ENCODE data around the gene CDH24. TPM values are rescaled to one million over a fixed set of nuclear protein-coding genes. Genes with fewer than 3 reads are reported as not detected.

Gene CDH24
- total RNA-seq, 2 experiments from 2014 or later, result 1.6 to 1.8 TPM

DNA sequence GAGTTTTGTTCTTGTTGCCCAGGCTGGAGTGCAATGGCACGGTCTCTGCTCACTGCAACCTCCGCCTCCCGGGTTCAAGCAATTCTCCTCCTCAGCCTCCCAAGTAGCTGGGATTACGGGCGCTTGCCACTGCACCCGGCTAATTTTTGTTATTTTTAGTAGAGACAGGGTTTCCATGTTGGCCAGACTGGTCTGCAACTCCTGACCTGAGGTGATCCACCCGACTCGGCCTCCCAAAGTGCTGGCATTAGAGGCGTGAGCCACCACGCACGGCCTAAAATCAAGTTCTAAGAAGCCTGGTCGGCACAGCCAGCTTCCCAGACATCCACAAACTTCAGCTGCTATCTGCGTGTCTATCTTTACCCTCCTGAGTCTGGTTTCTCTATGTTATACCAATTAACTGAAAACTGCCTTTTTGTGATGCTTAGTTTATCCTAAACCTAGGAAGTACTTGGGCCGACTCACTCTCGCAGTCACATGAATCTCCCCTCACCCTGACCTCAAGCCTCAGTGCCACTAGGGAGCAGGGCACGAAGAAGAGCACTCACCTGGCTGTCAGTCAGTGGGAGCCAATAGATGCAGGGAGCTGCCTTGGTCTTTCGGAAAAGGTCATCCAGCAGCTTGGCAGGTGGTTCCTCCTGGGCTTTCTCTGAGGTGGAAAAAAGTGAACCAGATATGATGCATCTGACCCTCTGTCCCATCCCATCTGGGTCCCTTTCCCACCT, 3.4 kb upstream of the CDH24 start:
- no peak for ATAC-seq
- Mint-ChIP-seq H3K36me3 (ENCODE audit: low read depth) (peaks cover 57% of the 10 kb centered on the region), H3K4me1 (ENCODE audit: low read depth) (peaks cover 18% of the 10 kb centered on the region), H3K4me3 (no peak overlapping the region), H3K27ac (no peak overlapping the region), H3K9me3 (ENCODE audit: insufficient read depth) (no peaks in the 10 kb centered on the region), H3K27me3 (ENCODE audit: low read depth) (peaks cover 9% of the 10 kb centered on the region)
- POLR2A ChIA-PET, result interaction anchor here (0.6 to 2.7 kb wide), 4 partner anchors 11 to 112 kb away, joined by 3 to 10 read pairs (median 4); partner anchors contain the start of gene ACIN1
- no peak for DNase-seq
- CTCF ChIA-PET, result interaction anchor here (1.0 to 17.4 kb wide), 7 partner anchors 8 to 89 kb away, joined by 3 to 489 read pairs (median 54); partner anchors contain the start of gene AJUBA

DNA sequence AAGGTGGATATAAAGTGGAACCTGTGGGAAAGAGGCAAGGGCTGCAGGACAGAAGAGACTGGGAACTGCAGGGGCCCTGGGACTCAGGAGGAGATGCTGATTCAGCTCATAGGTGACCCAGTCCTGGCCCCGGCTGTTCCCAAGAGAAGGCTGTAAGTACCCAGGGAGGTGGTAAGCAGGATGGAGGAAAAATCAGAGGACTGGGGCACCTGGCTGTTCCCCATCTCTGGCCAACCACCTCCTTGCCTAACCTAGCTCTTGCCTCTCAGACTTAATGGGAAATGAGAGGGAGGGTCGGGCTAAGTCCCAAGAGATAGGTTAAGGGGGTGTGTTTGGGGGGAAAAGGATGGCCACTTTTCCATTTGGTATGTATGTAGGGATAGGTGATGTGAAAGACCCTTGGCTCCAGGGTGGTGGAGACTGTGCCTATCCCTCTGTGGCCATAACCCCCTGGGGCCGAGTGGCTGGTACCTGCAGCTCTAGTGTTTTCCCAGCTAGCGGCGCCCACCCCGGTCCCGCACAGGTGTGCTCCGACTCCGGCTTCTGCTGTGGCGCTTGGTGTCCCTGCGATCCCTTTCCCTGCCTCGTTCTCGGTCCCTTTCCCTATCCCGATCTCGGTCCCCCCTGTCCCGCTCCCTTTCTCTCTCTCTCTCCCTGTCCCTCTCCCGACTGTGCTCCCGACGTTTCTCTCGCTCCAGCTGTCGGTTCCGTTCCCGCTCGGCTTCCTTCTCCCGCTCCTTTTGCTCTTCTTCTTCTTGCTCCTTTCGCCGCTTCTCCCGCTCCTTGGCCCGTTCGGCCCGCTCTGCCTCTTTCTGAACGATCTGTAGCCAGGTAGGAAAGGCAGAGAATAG, 1.6 kb upstream of the CDH24 start:
- CTCF ChIA-PET, result interaction anchor here (0.9 to 17.4 kb wide), 35 partner anchors 9 to 489 kb away, joined by 3 to 489 read pairs (median 7); partner anchors contain the start of genes ACIN1, AJUBA, C14orf119 and PABPN1
- peaks cover 44% of the 10 kb centered on the region for H3K36me3 Mint-ChIP-seq (ENCODE audit: low read depth)
- H3K27ac Mint-ChIP-seq, result no peak overlapping the region
- H3K9me3 Mint-ChIP-seq (ENCODE audit: insufficient read depth), result no peaks in the 10 kb centered on the region
- H3K4me3 Mint-ChIP-seq, result no peak overlapping the region
- no peak for DNase-seq
- peaks cover 18% of the 10 kb centered on the region for H3K4me1 Mint-ChIP-seq (ENCODE audit: low read depth)
- no peak for ATAC-seq
- POLR2A ChIA-PET, result interaction anchor here (0.6 to 1.3 kb wide), 5 partner anchors 10 to 247 kb away, joined by 3 to 9 read pairs (median 5); partner anchors contain the start of genes ACIN1 and C14orf119
- H3K27me3 Mint-ChIP-seq (ENCODE audit: low read depth), result peaks cover 9% of the 10 kb centered on the region

DNA sequence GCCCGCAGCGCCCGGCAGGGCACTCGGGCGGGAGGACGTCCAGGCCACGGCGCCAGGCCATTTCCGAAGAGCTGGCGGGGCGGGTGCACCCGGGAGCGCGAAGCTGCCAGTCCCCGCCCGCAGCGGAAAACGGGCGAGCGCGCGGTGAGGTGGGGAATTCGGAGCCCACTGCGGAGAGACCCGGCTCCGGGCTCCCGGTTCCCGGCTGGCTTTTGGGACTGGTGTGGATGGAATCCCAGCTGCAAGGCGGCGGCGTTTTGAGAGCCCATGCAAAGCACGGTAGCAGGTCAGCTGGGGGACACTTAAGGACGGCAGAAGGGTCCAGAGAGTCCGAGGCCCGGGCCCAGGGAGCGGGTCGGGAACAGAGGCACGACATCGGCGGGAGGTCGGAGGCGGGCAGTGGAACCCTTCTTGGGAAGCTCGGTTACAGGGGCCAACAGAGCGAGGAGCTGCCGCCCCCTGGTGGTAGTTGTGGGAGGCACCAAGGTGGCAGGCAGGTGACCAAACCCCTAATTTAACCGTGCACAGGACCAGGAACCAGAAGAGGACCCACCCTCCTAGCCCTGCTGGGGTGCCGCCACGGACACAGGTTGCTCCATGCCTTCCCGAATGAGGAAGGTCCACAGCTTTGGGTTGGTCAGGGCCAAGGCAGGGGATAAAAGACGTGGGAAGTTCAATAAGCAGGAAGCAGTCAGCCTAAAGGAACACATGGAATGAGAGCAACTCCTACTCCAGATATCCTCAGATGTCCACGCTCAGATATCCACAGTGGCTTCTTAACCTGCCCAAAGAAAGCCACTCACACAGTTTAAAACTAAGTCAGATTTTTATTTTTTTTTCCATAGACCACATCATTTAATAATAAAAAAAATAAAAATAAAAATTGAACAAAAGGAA, 685 bp upstream of the CDH24 start:
- Mint-ChIP-seq H3K4me3 (peak overlapping the region; percentile 83), H3K27me3 (ENCODE audit: low read depth) (peaks cover 9% of the 10 kb centered on the region), H3K4me1 (ENCODE audit: low read depth) (peaks cover 18% of the 10 kb centered on the region), H3K27ac (peak overlapping the region; percentile 34), H3K9me3 (ENCODE audit: insufficient read depth) (no peaks in the 10 kb centered on the region), H3K36me3 (ENCODE audit: low read depth) (peaks cover 36% of the 10 kb centered on the region)
- DNase-seq (peak; percentile 91), ATAC-seq (peak; percentile 76)
- ChIA-PET CTCF (interaction anchor here (0.6 to 17.4 kb wide), 49 partner anchors 10 to 1183 kb away, joined by 3 to 489 read pairs (median 5); partner anchors contain the start of genes ACIN1, AJUBA, C14orf119 and PABPN1), POLR2A (interaction anchor here (0.6 to 1.3 kb wide), 6 partner anchors 11 to 248 kb away, joined by 3 to 9 read pairs (median 4); partner anchors contain the start of genes ACIN1 and C14orf119)

GRCh38 chr14:23056145-23056955, 970 bp downstream of the CDH24 start:
- CTCF ChIA-PET, result interaction anchor here (0.8 to 17.4 kb wide), 16 partner anchors 9 to 486 kb away, joined by 3 to 489 read pairs (median 8); partner anchors contain the start of genes ACIN1, AJUBA and C14orf119
- POLR2A ChIA-PET, result no interaction called here
- Mint-ChIP-seq H3K4me1 (ENCODE audit: low read depth) (peaks cover 18% of the 10 kb centered on the region), H3K9me3 (ENCODE audit: insufficient read depth) (no peaks in the 10 kb centered on the region), H3K36me3 (ENCODE audit: low read depth) (peaks cover 24% of the 10 kb centered on the region), H3K27ac (peak overlapping the region; percentile 8), H3K27me3 (ENCODE audit: low read depth) (peaks cover 9% of the 10 kb centered on the region), H3K4me3 (peak overlapping the region; percentile 70)
- DNase-seq (peak; percentile 81), ATAC-seq (peak; percentile 66)

GRCh38 chr14:23055621-23056144, 1.6 kb downstream of the CDH24 start:
- no peak for ATAC-seq
- POLR2A ChIA-PET, result no interaction called here
- H3K4me3 Mint-ChIP-seq, result no peak overlapping the region
- peaks cover 18% of the 10 kb centered on the region for H3K4me1 Mint-ChIP-seq (ENCODE audit: low read depth)
- no peaks in the 10 kb centered on the region for H3K9me3 Mint-ChIP-seq (ENCODE audit: insufficient read depth)
- peaks cover 18% of the 10 kb centered on the region for H3K36me3 Mint-ChIP-seq (ENCODE audit: low read depth)
- H3K27me3 Mint-ChIP-seq (ENCODE audit: low read depth), result peaks cover 9% of the 10 kb centered on the region
- no peak for DNase-seq
- CTCF ChIA-PET, result interaction anchor here (0.8 to 17.4 kb wide), 14 partner anchors 13 to 99 kb away, joined by 3 to 489 read pairs (median 5); partner anchors contain the start of genes ACIN1, AJUBA, C14orf119 and HAUS4
- no peak overlapping the region for H3K27ac Mint-ChIP-seq

DNA sequence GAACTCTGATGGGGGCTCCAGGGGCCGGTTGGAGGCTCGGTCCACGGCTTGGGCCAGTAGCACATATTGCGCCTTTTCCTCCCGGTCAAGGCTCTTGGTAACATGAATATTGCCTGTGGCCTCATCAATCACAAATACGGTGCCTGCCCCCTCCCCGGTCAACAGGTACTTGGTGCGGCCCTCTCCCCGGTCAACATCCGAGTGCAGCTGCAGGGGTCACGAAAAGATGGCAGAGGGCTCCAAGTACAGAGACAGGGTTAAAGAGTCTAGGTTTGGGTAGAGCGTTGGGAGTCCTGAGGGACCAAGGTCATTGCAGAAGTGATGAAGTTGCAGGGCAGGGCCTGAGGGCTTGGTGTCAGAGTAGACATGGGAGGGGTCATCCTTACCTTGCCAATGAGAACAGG, 2.2 kb downstream of the CDH24 start:
- CTCF ChIA-PET, result interaction anchor here (0.8 to 17.4 kb wide), 15 partner anchors 13 to 98 kb away, joined by 3 to 489 read pairs (median 5); partner anchors contain the start of genes ACIN1, AJUBA, C14orf119 and HAUS4
- POLR2A ChIA-PET, result no interaction called here
- Mint-ChIP-seq H3K4me1 (ENCODE audit: low read depth) (peaks cover 18% of the 10 kb centered on the region), H3K36me3 (ENCODE audit: low read depth) (peaks cover 16% of the 10 kb centered on the region), H3K27ac (no peak overlapping the region), H3K27me3 (ENCODE audit: low read depth) (peaks cover 9% of the 10 kb centered on the region), H3K9me3 (ENCODE audit: insufficient read depth) (no peaks in the 10 kb centered on the region), H3K4me3 (no peak overlapping the region)
- DNase-seq, result no peak
- no peak for ATAC-seq

DNA sequence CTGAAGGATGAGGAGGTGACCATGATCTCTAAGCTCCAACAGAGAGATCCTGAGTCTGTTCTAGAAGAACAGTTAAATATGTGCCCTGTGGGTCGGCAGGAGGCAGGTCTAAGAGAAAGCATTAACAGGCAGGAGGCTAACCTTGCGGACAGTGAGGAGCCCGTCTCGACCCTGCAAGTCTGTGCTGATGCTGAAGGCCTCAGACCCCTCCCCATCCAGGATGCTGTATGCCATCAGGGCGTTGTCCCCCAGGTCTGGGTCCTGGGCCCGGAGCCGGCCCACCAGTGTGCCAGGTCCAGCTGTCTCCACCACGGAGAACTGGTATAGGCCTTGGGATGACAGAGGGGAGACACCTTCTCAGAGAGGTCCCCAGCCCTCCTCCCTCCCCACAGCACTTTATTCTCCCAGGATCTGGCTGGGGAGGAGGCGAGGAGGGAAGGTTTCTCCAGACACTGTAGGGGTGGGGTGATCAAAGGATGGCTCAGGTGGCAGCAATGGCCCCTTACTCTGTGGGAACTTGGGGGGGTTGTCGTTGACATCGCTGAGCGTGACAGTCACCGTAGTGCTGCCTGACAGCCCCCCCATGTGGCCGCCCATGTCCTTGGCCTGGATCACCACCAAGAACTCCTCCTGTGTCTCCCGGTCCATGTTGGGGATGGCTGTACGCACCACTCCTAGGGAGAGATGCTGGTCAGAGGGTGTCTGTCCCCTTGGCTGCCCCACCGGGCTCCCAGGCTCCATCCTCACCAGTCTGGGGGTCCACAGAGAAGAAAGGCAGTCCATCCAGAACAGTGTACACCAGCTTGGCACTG, 3.1 kb downstream of the CDH24 start:
- no peak overlapping the region for H3K4me3 Mint-ChIP-seq
- H3K36me3 Mint-ChIP-seq (ENCODE audit: low read depth), result peaks cover 9% of the 10 kb centered on the region
- peak; percentile 54 for DNase-seq
- peaks cover 18% of the 10 kb centered on the region for H3K4me1 Mint-ChIP-seq (ENCODE audit: low read depth)
- H3K27me3 Mint-ChIP-seq (ENCODE audit: low read depth), result peaks cover 9% of the 10 kb centered on the region
- POLR2A ChIA-PET, result no interaction called here
- ATAC-seq, result no peak
- no peaks in the 10 kb centered on the region for H3K9me3 Mint-ChIP-seq (ENCODE audit: insufficient read depth)
- H3K27ac Mint-ChIP-seq, result no peak overlapping the region
- CTCF ChIA-PET, result interaction anchor here (1.1 to 17.4 kb wide), 9 partner anchors 14 to 98 kb away, joined by 3 to 489 read pairs (median 32); partner anchors contain the start of genes AJUBA and HAUS4

DNA sequence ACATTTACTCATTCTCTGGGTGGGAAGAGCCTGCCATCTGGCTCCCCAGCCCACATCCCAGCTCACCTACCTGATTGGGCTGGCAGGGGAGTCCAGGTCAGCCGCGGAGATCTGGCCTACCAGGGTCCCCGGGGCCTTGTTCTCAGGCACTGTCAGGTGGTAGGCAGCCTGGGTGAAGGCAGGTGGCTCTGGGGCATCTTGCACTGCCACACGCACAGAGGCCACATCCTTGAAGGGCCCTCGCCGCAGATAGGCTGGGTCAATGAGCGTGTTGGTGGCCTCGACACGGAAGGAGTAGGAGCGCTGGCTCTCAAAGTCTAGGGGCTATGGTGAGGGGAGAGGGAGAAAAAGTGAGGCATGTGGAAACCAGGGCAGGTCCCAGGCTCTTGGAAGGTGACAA, 3.9 kb downstream of the CDH24 start:
- POLR2A ChIA-PET, result no interaction called here

DNA sequence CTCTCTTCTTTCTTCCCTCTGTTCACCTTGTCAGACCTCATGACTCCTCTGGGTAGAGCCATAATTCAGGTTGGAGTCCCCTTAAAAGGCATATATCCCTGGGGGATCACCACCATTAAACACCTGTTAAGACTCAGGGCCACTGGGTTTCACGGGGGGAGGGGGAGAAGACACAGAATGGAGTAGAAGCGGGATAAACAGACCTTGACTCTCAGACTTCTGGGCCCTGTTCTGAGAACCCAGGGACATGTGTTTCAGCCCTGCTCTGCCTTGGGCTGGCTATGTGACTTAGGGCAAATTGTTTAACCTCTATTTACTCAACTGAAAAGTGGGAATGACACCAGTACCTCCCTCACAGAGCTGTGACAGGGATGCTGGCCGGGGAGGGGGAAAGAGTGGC, 4.6 kb downstream of the CDH24 start:
- H3K36me3 Mint-ChIP-seq (ENCODE audit: low read depth), result no peaks in the 10 kb centered on the region
- no peaks in the 10 kb centered on the region for H3K9me3 Mint-ChIP-seq (ENCODE audit: insufficient read depth)
- ATAC-seq (no peak), DNase-seq (no peak)
- no peak overlapping the region for H3K27ac Mint-ChIP-seq
- ChIA-PET POLR2A (no interaction called here), CTCF (interaction anchor here (0.8 to 17.4 kb wide), 10 partner anchors 8 to 97 kb away, joined by 3 to 489 read pairs (median 3); partner anchors contain the start of gene AJUBA)
- H3K4me3 Mint-ChIP-seq, result no peak overlapping the region
- H3K27me3 Mint-ChIP-seq (ENCODE audit: low read depth), result peaks cover 9% of the 10 kb centered on the region
- H3K4me1 Mint-ChIP-seq (ENCODE audit: low read depth), result peaks cover 12% of the 10 kb centered on the region

More for the DNA sequence above, 3.9 kb downstream of the CDH24 start:
- DNase-seq (no peak), ATAC-seq (no peak)
- H3K27ac Mint-ChIP-seq, result no peak overlapping the region
- CTCF ChIA-PET, result interaction anchor here (1.5 to 17.4 kb wide), 6 partner anchors 33 to 98 kb away, joined by 3 to 489 read pairs (median 64); partner anchors contain the start of gene AJUBA
- peaks cover 9% of the 10 kb centered on the region for H3K27me3 Mint-ChIP-seq (ENCODE audit: low read depth)
- H3K4me1 Mint-ChIP-seq (ENCODE audit: low read depth), result peaks cover 18% of the 10 kb centered on the region
- peaks cover 2% of the 10 kb centered on the region for H3K36me3 Mint-ChIP-seq (ENCODE audit: low read depth)
- no peaks in the 10 kb centered on the region for H3K9me3 Mint-ChIP-seq (ENCODE audit: insufficient read depth)
- no peak overlapping the region for H3K4me3 Mint-ChIP-seq

All from activated CD8-positive, alpha-beta T cell treated with anti-CD3 and anti-CD28 coated beads, Interleukin-2, amount 10 ng/mL, durations not matched to agents 7 days and 5 days (primary cell).